WERI-Rb-1 (cell line): ENCODE data around the gene ZNF845.
A peak's percentile ranks its signal among the peaks of the same experiment; 100 is the strongest.
"Not testable (repeated sequence)": the region's sequence is repeated elsewhere in the genome, so short reads cannot be mapped to it uniquely, and the experiment has no call there.

Experiments used
- DNase-seq: peaks from one replicate; pipeline ENCODE4 v3.0.0-alpha.2; 2020
- H3K27ac ChIP-seq: fragments of 250-450 bp; sonication (Bioruptor Pico); 2 replicates; pipeline ENCODE4 v1.5.1; 2020; ENCODE audit warnings: mild to moderate bottlenecking, moderate library complexity
- H3K27me3 ChIP-seq: fragments of 250-450 bp; sonication (Bioruptor Pico); 2 replicates; pipeline ENCODE4 v1.5.1; 2021; ENCODE audit warnings: mild to moderate bottlenecking, low read depth, moderate library complexity; ENCODE audit not compliant: insufficient read depth, severe bottlenecking
- H3K36me3 ChIP-seq: fragments of 250-450 bp; sonication (Bioruptor Pico); 2 replicates; pipeline ENCODE4 v1.5.1; 2020; ENCODE audit warnings: mild to moderate bottlenecking, moderate library complexity
- H3K4me3 ChIP-seq: 2 replicates; pipeline ENCODE4 v1.5.1; 2011; ENCODE audit warnings: low read depth, mild to moderate bottlenecking, control low read depth, low read length
- H3K9me3 ChIP-seq: fragments of 250-450 bp; sonication (Bioruptor Pico); 2 replicates; pipeline ENCODE4 v1.5.1; 2021; ENCODE audit warnings: mild to moderate bottlenecking, moderate library complexity; ENCODE audit not compliant: severe bottlenecking
- CTCF ChIP-seq: IDR thresholded peaks from 2 replicates; pipeline ENCODE4 v1.5.1; 2011; ENCODE audit warnings: low read depth, mild to moderate bottlenecking, control low read depth, inconsistent platforms, low read length

ZNF845 gene

GRCh38 chr19:53355739-53356138 is 22.2 kb downstream of the ZNF845 start:
- peaks cover 9% of the 10 kb centered on the region for H3K9me3 ChIP-seq
- no peaks in the 10 kb centered on the region for H3K27me3 ChIP-seq
- DNase-seq: no peak
- H3K27ac ChIP-seq: no peak overlapping the region
- no peak overlapping the region for H3K4me3 ChIP-seq
- H3K36me3 ChIP-seq: peaks cover 7% of the 10 kb centered on the region
- no peak for TF ChIP-seq CTCF

GRCh38 chr19:53357821-53358581 is 24.5 kb downstream of the ZNF845 start:
- H3K27ac ChIP-seq: no peak overlapping the region
- H3K36me3 ChIP-seq: no peaks in the 10 kb centered on the region
- H3K27me3 ChIP-seq: no peaks in the 10 kb centered on the region
- peaks cover 9% of the 10 kb centered on the region for H3K9me3 ChIP-seq
- no peak overlapping the region for H3K4me3 ChIP-seq
- DNase-seq: peak; percentile 9
- no peak for TF ChIP-seq CTCF

- not testable (repeated sequence) for H3K36me3 ChIP-seq, H3K27me3 ChIP-seq, H3K9me3 ChIP-seq, H3K4me3 ChIP-seq, H3K27ac ChIP-seq, DNase-seq
Observed at GRCh38 chr19:53360056-53360455, 26.5 kb downstream of the ZNF845 start.

GRCh38 chr19:53365134-53365898 is 31.8 kb downstream of the ZNF845 start, which contains the start of gene ZNF525:
Gene ZNF525, plus strand, starts transcription at chr19:53365705. Its CDS starts 6,577 bp downstream, at chr19:53372282.
- Histone ChIP-seq H3K4me3 (peak within 1 kb of the TSS; percentile 78), H3K9me3 (peaks cover under 1% of the 10 kb centered on the region), H3K27ac (peak within 1 kb of the TSS; percentile 66), H3K36me3 (no peaks in the 10 kb centered on the region), H3K27me3 (peaks cover 8% of the 10 kb centered on the region)
- TF ChIP-seq CTCF: peak; percentile 28; the same call in 1 of the 2 replicates
- DNase-seq: peak; percentile 93

DNA sequence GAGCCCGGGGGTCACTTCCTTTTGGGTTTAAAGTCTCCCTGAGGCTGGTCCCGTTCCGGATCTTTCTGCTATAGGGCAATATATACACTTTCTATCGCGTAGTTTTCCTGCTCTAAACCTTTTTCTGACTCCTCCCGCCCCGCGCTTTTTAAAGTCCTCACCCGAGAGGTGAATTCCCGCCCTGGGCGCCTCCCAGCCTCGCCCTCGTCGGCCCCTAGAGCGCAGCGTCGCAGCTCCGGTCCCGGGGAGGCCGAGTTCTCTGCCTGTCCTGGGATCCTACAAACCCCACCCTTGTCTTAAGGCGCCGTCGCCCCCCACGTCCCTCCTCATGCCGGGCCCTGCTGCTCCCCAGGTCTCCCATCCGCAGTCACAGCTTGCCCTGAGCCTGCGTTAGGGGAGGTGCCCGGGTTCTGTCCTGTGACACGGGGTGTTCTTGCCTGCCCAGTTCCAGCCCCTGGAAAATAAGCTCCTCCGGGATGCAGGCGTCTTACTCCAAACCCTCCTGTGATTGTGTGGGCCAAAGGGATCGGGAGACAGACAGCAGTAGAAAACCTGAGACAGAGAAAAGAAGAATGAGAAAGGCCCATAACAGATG is 32.4 kb downstream of the ZNF845 start:
- Histone ChIP-seq H3K27ac (peak overlapping the region; percentile 66), H3K27me3 (peaks cover 8% of the 10 kb centered on the region), H3K36me3 (no peaks in the 10 kb centered on the region), H3K4me3 (peak overlapping the region; percentile 78), H3K9me3 (no peaks in the 10 kb centered on the region)
- DNase-seq: peak; percentile 48
- no peak for TF ChIP-seq CTCF

- H3K4me3 ChIP-seq: no peak overlapping the region
- no peak overlapping the region for H3K27ac ChIP-seq
- H3K9me3 ChIP-seq: no peaks in the 10 kb centered on the region
- TF ChIP-seq CTCF: no peak
- no peaks in the 10 kb centered on the region for H3K36me3 ChIP-seq
- no peaks in the 10 kb centered on the region for H3K27me3 ChIP-seq
- DNase-seq: no peak
Observed at GRCh38 chr19:53372196-53372595, 38.6 kb downstream of the ZNF845 start.
